Esophagus squamous epithelium (tissue), 5 donors: Measurements from ENCODE around the gene SGMS1. TPM values are rescaled to one million over a fixed set of nuclear protein-coding genes. Genes with fewer than 3 reads are reported as not detected.
"Not testable (repeated sequence)": the region's sequence is repeated elsewhere in the genome, so short reads cannot be mapped to it uniquely, and the experiment has no call there.

ENCODE experiments used
- DNase-seq: peaks from one replicate; lab custom pipeline; 2025; lab: John Stamatoyannopoulos, UW
- H3K27ac ChIP-seq, 4 donors: fragments of 200-600 bp; sonication (generic); one replicate each; pipeline ENCODE4 v1.5.1; 2016 to 2019; ENCODE audit warnings: mild to moderate bottlenecking in 1 of 4
- H3K27me3 ChIP-seq, 4 donors: fragments of 200-600 bp; sonication (generic); 1 replicate in 3 of 4; 2 replicates in 1 of 4; pipeline versions ENCODE4 v1.5.1 to v1.6.0; 2017 to 2021; ENCODE audit warnings: antibody characterized with exemption in 1 of 4
- H3K36me3 ChIP-seq, 3 donors: fragments of 200-600 bp; sonication (generic); one replicate each; pipeline ENCODE4 v1.5.1; 2016 to 2019
- H3K4me1 ChIP-seq, 3 donors: fragments of 200-600 bp; sonication (generic); one replicate each; pipeline ENCODE4 v1.5.1; 2017 to 2019
- H3K4me3 ChIP-seq, 4 donors: fragments of 200-600 bp; sonication (generic); 1 replicate in 3 of 4; 2 replicates in 1 of 4; pipeline ENCODE4 v1.5.1; 2016 to 2019; ENCODE audit warnings: mild to moderate bottlenecking in 2 of 4, moderate library complexity in 1 of 4
- H3K9me3 ChIP-seq, 3 donors: fragments of 200-600 bp; sonication (generic); one replicate each; pipeline ENCODE4 v1.5.1; 2016 to 2019
- CTCF ChIP-seq, 6 experiments: fragments of 450-650 bp in 4 of 6; fragments of 200-600 bp in 2 of 6; sonication (generic) in 2 of 6; IDR thresholded peaks; one replicate each; pipeline ENCODE4 v1.5.1; 2016 to 2019; ENCODE audit warnings: antibody characterized with exemption in 6 of 6, mild to moderate bottlenecking in 4 of 6, moderate library complexity in 4 of 6
- POLR2A ChIP-seq, 4 donors: fragments of 450-650 bp; IDR thresholded peaks; one replicate each; pipeline ENCODE4 v1.6.1; 2017; ENCODE audit warnings: antibody characterized with exemption in 4 of 4, mild to moderate bottlenecking in 4 of 4, moderate library complexity in 3 of 4
- WGBS, 2 donors: methylation state at CpG; one replicate each; pipeline ENCODE4 v1.1.5; 2018; 5-methylcytosine and 5-hydroxymethylcytosine counted together
- intact Hi-C: fragments of 100-400 bp; cut with DNase I; formaldehyde crosslinking; loops from one replicate; pipeline ENCODE4 v1.15.0; 2022
- total RNA-seq, 4 donors: library from RNA; depleted of rRNA; stranded (reverse); fragments of >200 nt; gene quantifications; one replicate each; pipeline ENCODE4 v1.1.0, GENCODE V29; 2016
- donor health status: DM: yes; HTN: yes; CAD: no.

SGMS1 gene
- total RNA-seq, 4 donors from 2014 or later, result 39.4 to 64.1 (median 54.9) TPM

GRCh38 chr10:50575477-50576244 is 48.1 kb downstream of the SGMS1 start:
- DNase-seq, result no peak
- H3K27ac ChIP-seq, result no peak overlapping the region
- 73 to 77% methylated on average over 4 to 5 of the region's 5 CpGs for WGBS, 2 donors
- H3K27me3 ChIP-seq, result no peaks in the 10 kb centered on the region
- peaks cover 0 to 62% (median 9%) of the 10 kb centered on the region in 3 donors for H3K4me1 ChIP-seq
- no peaks in the 10 kb centered on the region for H3K36me3 ChIP-seq
- H3K4me3 ChIP-seq, result no peak overlapping the region
- TF ChIP-seq CTCF (IDR thresholded peaks at IDR 0.05) (no peak), POLR2A (IDR thresholded peaks at IDR 0.05) (no peak)
- intact Hi-C loops, result no loop called here
- H3K9me3 ChIP-seq, result no peaks in the 10 kb centered on the region

GRCh38 chr10:50574931-50575330 is 48.8 kb downstream of the SGMS1 start:
- intact Hi-C loops, result no loop called here
- no peak overlapping the region for H3K27ac ChIP-seq

GRCh38 chr10:50574305-50574704 is 49.5 kb downstream of the SGMS1 start:
- no peaks in the 10 kb centered on the region for H3K9me3 ChIP-seq
- DNase-seq, result no peak
- TF ChIP-seq CTCF (IDR thresholded peaks at IDR 0.05) (peak in 2 of 6 experiments; percentile 6 to 26), POLR2A (IDR thresholded peaks at IDR 0.05) (no peak)
- H3K4me3 ChIP-seq, result no peak overlapping the region
- peaks cover 0 to 48% (median 6%) of the 10 kb centered on the region in 3 donors for H3K4me1 ChIP-seq
- no peak overlapping the region for H3K27ac ChIP-seq
- H3K27me3 ChIP-seq, result no peaks in the 10 kb centered on the region
- no peaks in the 10 kb centered on the region for H3K36me3 ChIP-seq
- intact Hi-C loops, result no loop called here

More at GRCh38 chr10:50574931-50575330, 48.8 kb downstream of the SGMS1 start:
- Histone ChIP-seq H3K27me3 (no peaks in the 10 kb centered on the region), H3K9me3 (no peaks in the 10 kb centered on the region), H3K4me3 (no peak overlapping the region), H3K36me3 (no peaks in the 10 kb centered on the region), H3K4me1 (peaks cover 0 to 55% (median 6%) of the 10 kb centered on the region in 3 donors)
- WGBS, 2 donors, result 95 to 97% methylated on average over 5 of the region's 5 CpGs
- no peak for TF ChIP-seq POLR2A (IDR thresholded peaks at IDR 0.05)
- no peak for TF ChIP-seq CTCF (IDR thresholded peaks at IDR 0.05)
- DNase-seq, result no peak

GRCh38 chr10:50572017-50572491 is 51.7 kb downstream of the SGMS1 start:
- Histone ChIP-seq H3K27ac (no peak overlapping the region), H3K9me3 (no peaks in the 10 kb centered on the region), H3K36me3 (no peaks in the 10 kb centered on the region), H3K4me1 (peaks cover 0 to 29% (median 0%) of the 10 kb centered on the region in 3 donors), H3K4me3 (no peak overlapping the region), H3K27me3 (no peaks in the 10 kb centered on the region)
- no peak for DNase-seq
- intact Hi-C loops, result no loop called here
- no peak for TF ChIP-seq POLR2A (IDR thresholded peaks at IDR 0.05)
- no peak for TF ChIP-seq CTCF (IDR thresholded peaks at IDR 0.05)
- WGBS, 2 donors, result 73 to 81% methylated on average over 2 of the region's 2 CpGs

- H3K9me3 ChIP-seq, intact Hi-C loops, H3K27ac ChIP-seq, H3K27me3 ChIP-seq, H3K36me3 ChIP-seq, H3K4me3 ChIP-seq, DNase-seq: not testable (repeated sequence)
- WGBS, 2 donors, result 92% methylated on average over 3 to 4 of the region's 4 CpGs
- peaks cover 0 to 14% (median 0%) of the 10 kb centered on the region in 3 donors for H3K4me1 ChIP-seq
These were observed 55.0 kb downstream of the SGMS1 start for GRCh38 chr10:50568750-50569149.
